ENCODE results near the gene ADGRL3.

Gene ADGRL3

GRCh38 chr4:62037571-62037970, 837.4 kb downstream of the ADGRL3 start:
- DNase-seq = no peak

- no peak for DNase-seq
Observed at GRCh38 chr4:62051332-62051731, 851.2 kb downstream of the ADGRL3 start.

- DNase-seq = no peak
Observed at GRCh38 chr4:62053974-62054373, 853.8 kb downstream of the ADGRL3 start.

- no peak for DNase-seq
Observed at GRCh38 chr4:62057031-62057430, 856.9 kb downstream of the ADGRL3 start.

- DNase-seq = no peak
Observed at GRCh38 chr4:62058571-62058970, 858.4 kb downstream of the ADGRL3 start.

GRCh38 chr4:62070291-62070852, 870.2 kb downstream of the ADGRL3 start:
- no peak for DNase-seq

GRCh38 chr4:62075089-62075488, 875.0 kb downstream of the ADGRL3 start:
- no peak for DNase-seq

GRCh38 chr4:62075521-62075920, 875.4 kb downstream of the ADGRL3 start:
- DNase-seq = no peak

- DNase-seq = no peak
Observed at GRCh38 chr4:62077406-62077805, 877.3 kb downstream of the ADGRL3 start.

- no peak for DNase-seq
Observed at GRCh38 chr4:62080431-62080830, 880.3 kb downstream of the ADGRL3 start.

- no peak for DNase-seq
Observed at GRCh38 chr4:62087706-62088105, 887.6 kb downstream of the ADGRL3 start.

- DNase-seq = no peak
Observed at GRCh38 chr4:62093735-62094134, 893.6 kb downstream of the ADGRL3 start.

- DNase-seq = no peak
Observed at GRCh38 chr4:62096881-62097280, 896.8 kb downstream of the ADGRL3 start.

GRCh38 chr4:62115216-62115615, 915.1 kb downstream of the ADGRL3 start:
- no peak for DNase-seq

GRCh38 chr4:62117886-62118285, 917.8 kb downstream of the ADGRL3 start:
- no peak for DNase-seq

GRCh38 chr4:62118558-62118957, 918.4 kb downstream of the ADGRL3 start:
- no peak for DNase-seq

- DNase-seq = no peak
Observed at GRCh38 chr4:62119195-62119594, 919.1 kb downstream of the ADGRL3 start.

GRCh38 chr4:62126064-62126732, 926.1 kb downstream of the ADGRL3 start:
- DNase-seq = no peak
